ENCODE data around the gene PIEZO2. TPM values are rescaled to one million over a fixed set of nuclear protein-coding genes. Genes with fewer than 3 reads are reported as not detected.

Gene PIEZO2
- total RNA-seq, 1 experiment from 2014 or later = 5.5 TPM

DNA sequence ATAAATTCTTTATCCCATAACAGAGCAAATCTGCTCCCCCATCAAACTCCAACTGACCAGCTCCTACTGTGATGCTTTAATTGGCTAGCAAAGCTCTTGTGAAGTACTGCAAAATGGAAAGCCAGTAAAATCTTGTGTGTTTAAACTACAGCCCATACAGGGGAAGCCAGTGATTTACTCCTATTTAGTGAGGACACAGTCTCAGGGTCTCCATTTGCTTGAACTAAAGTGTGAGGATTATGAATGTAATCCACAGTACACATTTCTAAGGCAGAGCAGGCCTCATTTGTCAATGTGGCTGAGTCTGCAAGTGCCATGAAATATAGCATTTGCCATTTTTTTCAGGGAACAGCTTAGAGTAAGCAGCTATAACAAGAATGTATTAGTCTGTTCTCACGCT lies 259.3 kb downstream of the PIEZO2 start:
- intact Hi-C loops (cut with micrococcal nuclease; ENCODE audit: unreplicated experiment) = no loop called here
- peaks cover 16% of the 10 kb centered on the region for H3K27me3 ChIP-seq (replicated peaks; ENCODE audit: insufficient read depth, low read depth, low read length, poor library complexity)
- no peaks in the 10 kb centered on the region for H3K4me1 ChIP-seq (ENCODE audit: insufficient read depth, low read length, poor library complexity, severe bottlenecking)
- H3K27ac ChIP-seq (ENCODE audit: low read depth, low read length, poor library complexity, severe bottlenecking) = no peak overlapping the region
- H3K4me3 ChIP-seq (ENCODE audit: low read depth, low read length, poor library complexity, severe bottlenecking) = no peak overlapping the region
- TF ChIP-seq CTCF (conservative IDR thresholded peaks at IDR 0.05; ENCODE audit: low read depth, low read length) (no peak), EZH2 (IDR thresholded peaks at IDR 0.05; ENCODE audit: borderline replicate concordance, low read depth, low read length, poor library complexity, severe bottlenecking) (no peak)
- BruUV-seq (replicated peaks) = no TSS peak
- CTCF ChIA-PET = no interaction called here
- POLR2A ChIA-PET (ENCODE audit: low non-redundant PET) = no interaction called here
- DNase-seq (ENCODE audit: low spot score) = no peak
- H3K36me3 ChIP-seq (ENCODE audit: insufficient read depth, low read length, poor library complexity, severe bottlenecking) = no peaks in the 10 kb centered on the region
- H3K9me3 ChIP-seq (ENCODE audit: low read depth, low read length, poor library complexity, severe bottlenecking) = no peaks in the 10 kb centered on the region

GRCh38 chr18:10878703-10879102 lies 270.7 kb downstream of the PIEZO2 start:
- Histone ChIP-seq H3K27me3 (replicated peaks; ENCODE audit: insufficient read depth, low read depth, low read length, poor library complexity) (peaks cover 12% of the 10 kb centered on the region), H3K36me3 (ENCODE audit: insufficient read depth, low read length, poor library complexity, severe bottlenecking) (no peaks in the 10 kb centered on the region), H3K27ac (ENCODE audit: low read depth, low read length, poor library complexity, severe bottlenecking) (no peak overlapping the region), H3K4me1 (ENCODE audit: insufficient read depth, low read length, poor library complexity, severe bottlenecking) (no peaks in the 10 kb centered on the region), H3K9me3 (ENCODE audit: low read depth, low read length, poor library complexity, severe bottlenecking) (no peaks in the 10 kb centered on the region), H3K4me3 (ENCODE audit: low read depth, low read length, poor library complexity, severe bottlenecking) (no peak overlapping the region)
- CTCF ChIA-PET = no interaction called here
- TF ChIP-seq EZH2 (IDR thresholded peaks at IDR 0.05; ENCODE audit: borderline replicate concordance, low read depth, low read length, poor library complexity, severe bottlenecking) (no peak), CTCF (conservative IDR thresholded peaks at IDR 0.05; ENCODE audit: low read depth, low read length) (no peak)
- intact Hi-C loops (cut with micrococcal nuclease; ENCODE audit: unreplicated experiment) = no loop called here
- POLR2A ChIA-PET (ENCODE audit: low non-redundant PET) = no interaction called here
- DNase-seq (ENCODE audit: low spot score) = no peak
- BruUV-seq (replicated peaks) = no TSS peak

- TF ChIP-seq CTCF (conservative IDR thresholded peaks at IDR 0.05; ENCODE audit: low read depth, low read length) (no peak), EZH2 (IDR thresholded peaks at IDR 0.05; ENCODE audit: borderline replicate concordance, low read depth, low read length, poor library complexity, severe bottlenecking) (no peak)
- ChIA-PET POLR2A (ENCODE audit: low non-redundant PET) (no interaction called here), CTCF (no interaction called here)
- intact Hi-C loops (cut with micrococcal nuclease; ENCODE audit: unreplicated experiment) = no loop called here
- Histone ChIP-seq H3K9me3 (ENCODE audit: low read depth, low read length, poor library complexity, severe bottlenecking) (no peaks in the 10 kb centered on the region), H3K4me1 (ENCODE audit: insufficient read depth, low read length, poor library complexity, severe bottlenecking) (no peaks in the 10 kb centered on the region), H3K27ac (ENCODE audit: low read depth, low read length, poor library complexity, severe bottlenecking) (no peak overlapping the region), H3K27me3 (replicated peaks; ENCODE audit: insufficient read depth, low read depth, low read length, poor library complexity) (peaks cover 12% of the 10 kb centered on the region), H3K36me3 (ENCODE audit: insufficient read depth, low read length, poor library complexity, severe bottlenecking) (no peaks in the 10 kb centered on the region), H3K4me3 (ENCODE audit: low read depth, low read length, poor library complexity, severe bottlenecking) (no peak overlapping the region)
- no TSS peak for BruUV-seq (replicated peaks)
- DNase-seq (ENCODE audit: low spot score) = no peak
Measured at GRCh38 chr18:10877987-10878386, 271.4 kb downstream of the PIEZO2 start.
